Ramos (cell line): ENCODE results near the gene OASL.
"Not testable (repeated sequence)": the region's sequence is repeated elsewhere in the genome, so short reads cannot be mapped to it uniquely, and the experiment has no call there.

Experiments
- in situ Hi-C: fragments of 300-500 bp; cut with MboI; formaldehyde crosslinking; loops from one replicate; pipeline ENCODE4 v1.14.3; 2022; ENCODE audit warnings: low sequenced_read_pairs; ENCODE audit not compliant: unreplicated experiment

OASL gene

GRCh38 chr12:121060149-121061001 lies 21.3 kb upstream of the OASL start:
- in situ Hi-C loops, result no loop called here

- in situ Hi-C loops, result no loop called here
Observed at GRCh38 chr12:121059031-121059898, 20.2 kb upstream of the OASL start.

- in situ Hi-C loops, result no loop called here
Observed at GRCh38 chr12:121057794-121058193, 18.7 kb upstream of the OASL start.

GRCh38 chr12:121053706-121054105 lies 14.7 kb upstream of the OASL start:
- in situ Hi-C loops, result no loop called here

- in situ Hi-C loops, result no loop called here
Observed at GRCh38 chr12:121050725-121051124, 11.7 kb upstream of the OASL start.

GRCh38 chr12:121048442-121048841 lies 9.4 kb upstream of the OASL start:
- in situ Hi-C loops, result no loop called here

- in situ Hi-C loops, result not testable (repeated sequence)
Observed at GRCh38 chr12:121047400-121047799, 8.4 kb upstream of the OASL start.

GRCh38 chr12:121043067-121043466 lies 4.0 kb upstream of the OASL start:
- in situ Hi-C loops, result no loop called here

GRCh38 chr12:121036810-121037326 lies 2.2 kb downstream of the OASL start:
- in situ Hi-C loops, result no loop called here

- in situ Hi-C loops, result no loop called here
Observed at GRCh38 chr12:121034616-121035305, 4.3 kb downstream of the OASL start.

GRCh38 chr12:121033625-121034349 lies 5.3 kb downstream of the OASL start:
- in situ Hi-C loops, result no loop called here

GRCh38 chr12:121030576-121031212 lies 8.4 kb downstream of the OASL start:
- in situ Hi-C loops, result no loop called here

GRCh38 chr12:121026274-121027045 lies 12.6 kb downstream of the OASL start:
- in situ Hi-C loops, result no loop called here

- in situ Hi-C loops, result no loop called here
Observed at GRCh38 chr12:121025442-121026226, 13.4 kb downstream of the OASL start.

- in situ Hi-C loops, result no loop called here
Observed at GRCh38 chr12:121023799-121024198, 15.2 kb downstream of the OASL start.

GRCh38 chr12:121022713-121023112 lies 16.3 kb downstream of the OASL start:
- in situ Hi-C loops, result no loop called here

GRCh38 chr12:121021754-121022153 lies 17.3 kb downstream of the OASL start:
- in situ Hi-C loops, result no loop called here
